Esophagus muscularis mucosa (tissue), 4 donors: Measurements from ENCODE around the gene POMT1. TPM values are rescaled to one million over a fixed set of nuclear protein-coding genes. Genes with fewer than 3 reads are reported as not detected.
A peak's percentile ranks its signal among the peaks of the same experiment; 100 is the strongest.

Source experiments
- DNase-seq: peaks from one replicate; pipeline ENCODE4 v3.0.0-alpha.2; 2017; ENCODE audit errors: extremely low spot score
- H3K27ac ChIP-seq, 4 donors: fragments of 200-600 bp; sonication (generic); replicated peaks in 1 of 4; 1 replicate in 3 of 4; 2 replicates in 1 of 4; pipeline ENCODE4 v1.5.1; 2016 to 2019; ENCODE audit warnings: mild to moderate bottlenecking in 1 of 4
- H3K27me3 ChIP-seq, 4 donors: fragments of 200-600 bp; sonication (generic); one replicate each; pipeline versions ENCODE4 v1.5.1 to v1.6.0; 2016 to 2019
- H3K36me3 ChIP-seq, 4 donors: fragments of 200-600 bp; sonication (generic); one replicate each; pipeline ENCODE4 v1.5.1; 2016 to 2019
- H3K4me1 ChIP-seq, 4 donors: fragments of 200-600 bp; sonication (generic); one replicate each; pipeline ENCODE4 v1.5.1; 2016 to 2019
- H3K4me3 ChIP-seq, 4 donors: fragments of 200-600 bp; sonication (generic); 1 replicate in 2 of 4; 2 replicates in 2 of 4; pipeline ENCODE4 v1.5.1; 2016 to 2019; ENCODE audit warnings: mild to moderate bottlenecking in 4 of 4, moderate library complexity in 1 of 4
- H3K9me3 ChIP-seq, 4 donors: fragments of 200-600 bp; sonication (generic); 1 replicate in 3 of 4; 2 replicates in 1 of 4; pipeline ENCODE4 v1.5.1; 2016 to 2019
- CTCF ChIP-seq, 3 experiments: fragments of 200-600 bp in 2 of 3; fragments of 450-650 bp in 1 of 3; sonication (generic) in 2 of 3; IDR thresholded peaks; one replicate each; pipeline ENCODE4 v1.5.1; 2017 to 2019; ENCODE audit warnings: antibody characterized with exemption in 3 of 3, mild to moderate bottlenecking in 2 of 3, moderate library complexity in 1 of 3
- EP300 ChIP-seq: sonication (generic); formaldehyde crosslinking; IDR thresholded peaks from one replicate; pipeline ENCODE4 v1.6.1; 2017; ENCODE audit warnings: antibody characterized with exemption
- POLR2A ChIP-seq: fragments of 450-650 bp; IDR thresholded peaks from one replicate; pipeline ENCODE4 v1.6.1; 2017; ENCODE audit warnings: antibody characterized with exemption, moderate library complexity, mild to moderate bottlenecking, low read depth
- POLR2AphosphoS5 ChIP-seq, 2 donors: sonication (generic); formaldehyde crosslinking; IDR thresholded peaks; one replicate each; pipeline ENCODE4 v1.6.1; 2017; ENCODE audit warnings: antibody characterized with exemption in 2 of 2
- WGBS: methylation state at CpG from one replicate; pipeline ENCODE4 v1.1.5; 2018; 5-methylcytosine and 5-hydroxymethylcytosine counted together
- intact Hi-C: fragments of 100-400 bp; cut with DNase I; formaldehyde crosslinking; loops from one replicate; pipeline ENCODE4 v1.15.1; 2023
- total RNA-seq, 4 donors: library from RNA; depleted of rRNA; stranded (reverse); fragments of >200 nt; gene quantifications; one replicate each; pipeline versions ENCODE4 v1.1.0 to v1.2.1, GENCODE V29; 2016

The POMT1 gene
- total RNA-seq, 4 donors from 2014 or later = 22.6 to 39.2 (median 25.0) TPM

- no peaks in the 10 kb centered on the region for H3K9me3 ChIP-seq
- H3K27ac ChIP-seq = peak overlapping the region; percentile 76 to 83 (median 80)
- intact Hi-C loops = no loop called here
- H3K4me1 ChIP-seq = peaks cover 55 to 77% (median 72%) of the 10 kb centered on the region in 4 donors
- no peaks in the 10 kb centered on the region for H3K27me3 ChIP-seq
- no peak overlapping the region for H3K4me3 ChIP-seq
- 86% methylated on average over 24 of the region's 24 CpGs for WGBS
- H3K36me3 ChIP-seq = peaks cover 68 to 100% (median 98%) of the 10 kb centered on the region in 4 donors
- DNase-seq = no peak
- no peak for TF ChIP-seq EP300
- no peak for TF ChIP-seq CTCF (IDR thresholded peaks at IDR 0.05)
- no peak for TF ChIP-seq POLR2A
- TF ChIP-seq POLR2AphosphoS5 (IDR thresholded peaks at IDR 0.05) = no peak
Measured at GRCh38 chr9:131482343-131483006, 20.2 kb upstream of the POMT1 start.

GRCh38 chr9:131483319-131484050 lies 19.2 kb upstream of the POMT1 start:
- TF ChIP-seq POLR2AphosphoS5 (IDR thresholded peaks at IDR 0.05) (peak; percentile 78 to 86), CTCF (IDR thresholded peaks at IDR 0.05) (no peak), EP300 (peak; percentile 38), POLR2A (no peak)
- Histone ChIP-seq H3K4me1 (peaks cover 47 to 75% (median 68%) of the 10 kb centered on the region in 4 donors), H3K9me3 (no peaks in the 10 kb centered on the region), H3K4me3 (peak overlapping the region in 1 of 4 donors; percentile 7), H3K27ac (peak overlapping the region; percentile 76 to 83 (median 80)), H3K36me3 (peaks cover 71 to 100% (median 98%) of the 10 kb centered on the region in 4 donors), H3K27me3 (no peaks in the 10 kb centered on the region)
- intact Hi-C loops = no loop called here
- 38% methylated on average over 6 of the region's 9 CpGs for WGBS
- DNase-seq = no peak

- Histone ChIP-seq H3K36me3 (peaks cover 73 to 100% (median 98%) of the 10 kb centered on the region in 4 donors), H3K4me1 (peaks cover 47 to 74% (median 67%) of the 10 kb centered on the region in 4 donors), H3K27me3 (no peaks in the 10 kb centered on the region), H3K27ac (peak overlapping the region; percentile 76 to 83 (median 80)), H3K4me3 (peak overlapping the region in 1 of 4 donors; percentile 7), H3K9me3 (no peaks in the 10 kb centered on the region)
- 36% methylated on average over 6 of the region's 7 CpGs for WGBS
- no peak for DNase-seq
- no peak for TF ChIP-seq POLR2A
- no peak for TF ChIP-seq CTCF (IDR thresholded peaks at IDR 0.05)
- TF ChIP-seq EP300 = no peak
- no peak for TF ChIP-seq POLR2AphosphoS5 (IDR thresholded peaks at IDR 0.05)
- intact Hi-C loops = no loop called here
Measured at GRCh38 chr9:131484051-131484445, 18.7 kb upstream of the POMT1 start.

GRCh38 chr9:131484560-131485185 lies 18.0 kb upstream of the POMT1 start:
- Histone ChIP-seq H3K4me3 (no peak overlapping the region), H3K4me1 (peaks cover 47 to 74% (median 67%) of the 10 kb centered on the region in 4 donors), H3K36me3 (peaks cover 71 to 100% (median 98%) of the 10 kb centered on the region in 4 donors), H3K9me3 (no peaks in the 10 kb centered on the region), H3K27me3 (no peaks in the 10 kb centered on the region), H3K27ac (peak overlapping the region; percentile 76 to 83 (median 80))
- DNase-seq = no peak
- TF ChIP-seq CTCF (IDR thresholded peaks at IDR 0.05) (no peak), EP300 (no peak), POLR2AphosphoS5 (IDR thresholded peaks at IDR 0.05) (no peak), POLR2A (no peak)
- intact Hi-C loops = no loop called here
- WGBS = 92% methylated on average over 14 of the region's 15 CpGs
